EH (cell line): Measurements from ENCODE around the gene RRN3.
"Not testable (repeated sequence)": the region's sequence is repeated elsewhere in the genome, so short reads cannot be mapped to it uniquely, and the experiment has no call there.

Experiments used
- DNase-seq: peaks from one replicate; pipeline ENCODE4 v3.0.0-alpha.2; 2015; ENCODE audit warnings: low read depth

RRN3 gene

DNA sequence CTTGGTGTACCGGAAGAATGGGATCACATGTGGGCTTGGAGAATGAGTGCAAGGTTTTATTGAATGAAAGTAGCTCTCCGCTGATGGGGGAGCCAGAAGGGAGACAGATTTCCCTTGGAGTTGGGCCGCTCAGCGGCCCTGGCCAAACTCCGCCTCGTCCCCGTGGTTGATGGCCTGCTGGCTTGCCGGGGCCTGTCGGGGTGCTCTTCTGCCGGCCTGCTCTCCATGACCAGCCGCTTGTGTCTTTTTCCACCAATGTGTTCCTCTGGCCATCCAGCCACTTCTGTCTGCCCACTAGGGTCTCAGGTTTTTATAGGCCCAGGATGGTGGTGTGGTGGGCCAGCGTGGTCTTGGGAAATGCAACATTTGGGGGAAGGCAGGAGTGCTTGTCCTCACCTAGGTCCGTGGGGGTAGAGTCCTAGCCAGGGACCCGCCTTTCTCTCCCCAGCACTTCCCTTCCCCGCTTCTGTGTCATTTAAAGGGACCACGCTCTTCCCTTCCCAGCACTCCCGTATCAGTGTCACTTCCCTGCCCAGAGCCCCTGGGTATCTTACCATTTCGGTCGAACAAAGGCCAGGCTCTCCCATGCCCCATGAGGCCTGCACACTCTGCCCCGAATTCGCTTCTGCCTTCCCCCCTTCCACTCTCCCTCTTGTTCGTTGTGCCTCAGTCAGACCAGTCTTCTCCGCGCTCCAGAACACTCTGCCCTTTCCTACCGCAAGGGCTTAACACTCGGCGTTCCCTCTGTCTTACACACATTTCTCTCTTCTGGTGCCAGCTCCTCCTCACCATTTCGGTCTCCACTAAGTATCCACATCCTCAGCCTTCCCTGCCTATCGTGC lies 66.3 kb downstream of the RRN3 start:
- DNase-seq, result not testable (repeated sequence)

DNA sequence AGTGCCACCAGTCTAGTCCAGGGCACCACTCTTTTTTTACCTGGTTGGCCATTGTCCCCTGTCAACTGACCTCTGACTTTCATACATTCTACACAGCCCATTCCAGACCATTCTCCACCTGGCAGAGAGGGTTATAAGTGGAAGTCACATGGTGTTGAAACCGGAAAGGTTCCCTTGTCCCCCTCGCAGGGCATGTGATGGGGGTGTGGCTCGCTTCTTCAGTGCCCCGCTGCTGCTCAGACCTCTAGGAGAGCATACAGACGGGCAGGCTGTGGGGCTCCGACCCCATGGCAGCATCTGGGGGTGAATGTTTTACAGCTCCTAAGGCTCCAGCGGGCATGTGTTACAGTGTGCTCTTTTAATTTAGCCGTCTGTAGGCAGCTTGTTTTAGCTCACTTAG lies 67.0 kb downstream of the RRN3 start:
- not testable (repeated sequence) for DNase-seq

DNA sequence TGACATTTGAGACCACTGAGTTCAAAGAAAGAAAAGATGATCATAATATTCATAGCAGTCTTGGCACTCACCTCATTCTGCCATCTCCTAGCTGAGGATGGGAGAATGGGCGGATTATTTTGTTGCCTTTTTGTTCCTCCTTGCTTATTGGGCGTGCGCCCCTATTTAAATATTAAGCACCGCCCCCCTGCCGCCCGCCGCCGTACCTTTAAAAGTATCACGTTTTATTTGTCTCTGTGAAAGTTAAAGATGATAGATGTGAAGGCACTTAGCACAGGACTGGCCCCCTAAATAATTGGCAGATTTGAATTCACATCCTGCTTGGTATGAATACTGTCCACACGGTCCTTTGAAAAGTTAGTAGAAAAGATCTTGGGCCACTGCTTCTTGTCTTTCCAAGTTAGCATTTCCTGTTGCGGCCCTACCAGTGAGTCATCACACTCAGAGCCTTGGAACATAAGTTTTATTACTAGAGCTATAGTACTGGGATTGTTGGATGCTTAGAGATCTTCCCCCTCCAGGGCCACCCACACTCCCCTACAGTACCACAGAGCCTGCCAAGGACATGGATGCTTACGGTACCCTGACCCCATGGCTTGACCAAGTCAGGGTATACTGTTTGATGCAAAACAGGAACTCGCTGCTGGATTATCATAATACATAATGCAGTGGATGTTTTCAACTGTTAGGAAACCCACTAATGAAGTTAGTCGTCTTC lies 68.7 kb downstream of the RRN3 start:
- DNase-seq, result peak; percentile 87

DNA sequence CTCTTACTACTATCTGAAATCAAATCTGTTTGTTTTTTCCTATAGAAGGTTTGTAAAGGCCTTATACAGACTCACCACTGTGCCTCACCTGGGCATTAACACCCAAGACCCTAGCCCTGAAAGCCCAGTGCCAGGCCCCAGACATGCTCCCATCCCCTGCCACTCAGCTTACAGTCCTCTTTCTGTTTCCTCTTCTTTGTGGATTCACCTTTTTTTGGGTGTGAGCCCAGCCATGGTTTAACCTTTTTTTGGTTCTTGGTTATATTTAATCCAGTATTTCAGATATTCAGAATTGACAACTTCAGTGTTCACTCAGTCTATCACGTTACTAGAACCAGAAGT lies 69.2 kb downstream of the RRN3 start:
- DNase-seq, result not testable (repeated sequence)

DNA sequence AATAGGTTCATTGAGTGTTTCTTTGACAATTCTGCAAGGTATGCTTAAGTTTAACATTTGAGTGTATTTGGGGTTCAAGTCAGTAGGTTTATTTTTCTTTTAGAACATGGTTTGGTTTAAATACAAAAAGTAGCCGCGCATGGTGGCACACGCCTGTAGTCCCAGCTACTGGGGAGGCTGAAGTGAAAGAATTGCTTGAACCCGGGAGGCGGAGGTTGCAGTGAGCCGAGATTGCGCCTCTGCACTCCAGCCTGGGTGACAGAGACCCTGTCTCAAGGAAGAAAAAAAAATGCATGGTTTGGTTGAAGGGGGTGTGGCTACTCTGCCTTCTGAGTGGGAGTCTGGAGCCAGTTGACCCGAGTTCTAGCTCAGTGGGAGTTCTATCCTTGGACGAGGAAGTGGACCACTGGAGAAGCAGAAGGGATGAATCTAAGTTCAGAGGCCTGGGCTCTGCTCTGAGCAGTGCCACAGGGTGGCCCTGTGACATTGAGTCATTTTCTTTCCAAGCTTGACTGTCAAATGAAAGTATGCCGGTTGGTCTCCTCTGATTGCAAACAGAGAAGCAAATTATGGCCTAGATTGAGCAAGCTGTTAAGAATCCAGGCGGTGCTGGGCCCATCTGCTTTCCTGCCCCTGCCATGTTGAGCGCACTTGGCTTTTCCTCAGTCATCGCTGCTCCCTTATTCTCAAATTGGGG lies 70.5 kb downstream of the RRN3 start:
- peak; percentile 65 for DNase-seq

DNA sequence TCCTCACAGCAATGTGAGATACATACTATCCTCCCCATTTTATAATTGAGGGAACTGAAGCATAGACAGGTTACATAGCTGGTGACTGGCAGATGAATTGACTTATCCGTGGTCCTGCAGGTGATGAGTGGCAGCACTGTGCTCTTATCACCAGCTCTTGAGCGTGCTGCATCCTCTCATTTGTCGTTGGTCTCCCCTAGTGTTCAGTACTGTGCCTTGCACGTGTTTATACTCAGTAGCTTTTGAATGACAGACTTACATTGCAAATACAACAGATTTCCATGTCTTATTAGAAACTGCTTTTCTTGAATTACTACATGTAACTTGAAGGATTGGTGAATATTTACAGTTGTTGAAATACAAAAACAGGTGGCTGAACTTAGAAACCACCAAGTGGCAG lies 71.9 kb downstream of the RRN3 start:
- DNase-seq, result peak; percentile 31

DNA sequence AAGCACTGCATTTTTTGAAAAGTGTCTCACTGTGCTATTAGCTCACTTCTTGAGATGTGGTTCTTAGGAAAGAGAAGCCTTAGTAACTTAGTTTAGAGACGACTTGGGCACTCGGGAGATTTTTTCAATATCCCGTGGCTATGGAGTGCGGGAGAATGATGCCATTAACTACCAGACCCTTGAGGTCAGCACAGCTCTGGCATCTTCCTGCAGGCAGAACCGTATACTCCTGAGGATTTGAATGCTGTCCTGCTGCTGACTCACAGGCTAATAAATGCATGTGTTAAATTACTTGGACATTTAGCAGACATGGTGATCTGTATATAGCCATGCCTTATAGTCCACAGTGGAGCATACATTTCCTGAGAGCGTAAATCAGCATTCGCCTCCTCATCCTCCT lies 72.6 kb downstream of the RRN3 start:
- peak; percentile 94 for DNase-seq

DNA sequence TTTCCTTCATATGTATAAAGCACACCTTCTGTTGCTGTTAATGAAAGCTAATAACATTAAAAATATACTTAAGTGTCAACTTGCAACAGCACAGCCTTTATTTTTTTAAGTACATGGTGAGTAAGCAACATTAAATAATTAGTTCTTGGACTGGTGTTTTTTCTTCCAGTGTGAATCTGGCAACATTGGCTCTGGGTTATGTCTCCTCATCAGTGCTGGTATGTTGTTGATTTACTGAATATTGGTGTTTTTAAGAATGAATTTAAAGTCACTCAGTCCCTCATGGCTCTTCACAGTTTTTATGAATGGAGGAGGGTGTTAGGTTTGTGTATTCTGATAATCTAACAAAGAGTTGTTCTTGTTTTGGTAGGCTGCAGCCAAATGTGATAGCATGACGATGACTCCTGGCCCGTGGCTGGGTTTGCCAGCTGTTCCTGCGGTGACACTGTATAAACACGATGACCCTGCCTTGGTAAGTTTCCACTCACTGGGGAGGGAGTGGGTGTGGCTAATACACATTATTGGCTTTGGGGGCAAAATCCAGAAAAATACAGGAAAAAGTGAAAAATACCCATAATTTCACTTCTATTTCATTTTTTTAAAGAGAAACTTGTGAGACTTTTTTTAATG lies 77.0 kb downstream of the RRN3 start:
- peak; percentile 75 for DNase-seq

DNA sequence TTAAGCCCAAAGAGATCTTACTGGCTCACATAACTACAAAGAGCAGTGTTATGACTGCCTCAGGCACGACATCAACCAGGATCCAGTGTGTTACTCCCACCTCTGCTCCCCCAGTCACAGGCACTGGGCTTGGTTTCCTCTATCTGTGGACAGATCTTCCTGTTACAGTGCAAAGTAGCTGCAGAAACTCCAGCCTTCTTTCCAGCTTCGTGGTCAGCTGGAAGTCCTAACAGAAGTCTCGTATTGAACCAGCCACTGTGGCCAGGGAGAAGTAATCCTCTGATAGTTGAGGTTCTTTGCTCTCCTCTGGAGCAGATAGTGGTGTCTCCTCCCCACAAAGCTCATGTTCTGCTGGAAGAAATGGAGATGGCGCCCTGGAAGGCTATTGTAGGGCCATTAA lies 77.7 kb downstream of the RRN3 start:
- DNase-seq, result peak; percentile 46

DNA sequence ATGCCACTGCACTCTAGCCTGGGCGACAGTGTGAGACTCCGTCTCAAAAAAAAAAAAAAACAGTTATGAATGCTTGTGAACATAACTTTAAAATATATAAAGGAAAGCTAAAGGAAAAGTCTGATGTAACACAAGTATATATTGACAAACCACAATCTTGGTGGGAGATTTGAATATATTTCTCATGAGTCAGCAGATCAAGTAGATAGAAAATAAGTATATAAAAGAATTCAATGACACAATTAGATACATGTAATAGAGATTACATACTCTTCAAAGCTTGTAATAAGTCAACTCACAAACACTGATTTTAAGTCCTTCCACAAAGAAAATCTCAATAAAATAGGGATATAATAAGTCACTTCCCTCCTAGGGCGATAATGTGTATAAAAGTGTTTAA lies 78.4 kb downstream of the RRN3 start:
- not testable (repeated sequence) for DNase-seq

DNA sequence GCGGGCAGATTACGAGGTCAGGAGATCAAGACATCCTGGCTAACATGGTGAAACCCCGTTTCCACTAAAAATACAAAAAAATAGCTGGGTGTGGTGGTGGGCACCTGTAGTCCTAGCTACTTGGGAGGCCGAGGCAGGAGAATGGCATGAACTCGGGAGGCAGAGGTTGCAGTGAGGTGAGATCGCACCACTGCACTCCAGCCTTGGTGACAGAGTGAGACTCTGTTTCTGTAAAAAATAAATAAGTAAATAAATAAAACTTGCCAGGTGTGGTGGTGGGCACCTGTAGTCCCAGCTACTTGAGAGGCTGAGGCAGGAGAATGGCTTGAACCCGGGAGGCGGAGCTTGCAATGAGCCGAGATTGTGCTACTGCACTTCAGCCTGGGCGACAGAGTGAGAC lies 81.1 kb downstream of the RRN3 start:
- DNase-seq, result not testable (repeated sequence)
